ENCODE data around the gene PRKCA. TPM values are rescaled to one million over a fixed set of nuclear protein-coding genes. Genes with fewer than 3 reads are reported as not detected.

PRKCA gene
- total RNA-seq, 1 experiment from 2014 or later: 22.6 TPM

DNA sequence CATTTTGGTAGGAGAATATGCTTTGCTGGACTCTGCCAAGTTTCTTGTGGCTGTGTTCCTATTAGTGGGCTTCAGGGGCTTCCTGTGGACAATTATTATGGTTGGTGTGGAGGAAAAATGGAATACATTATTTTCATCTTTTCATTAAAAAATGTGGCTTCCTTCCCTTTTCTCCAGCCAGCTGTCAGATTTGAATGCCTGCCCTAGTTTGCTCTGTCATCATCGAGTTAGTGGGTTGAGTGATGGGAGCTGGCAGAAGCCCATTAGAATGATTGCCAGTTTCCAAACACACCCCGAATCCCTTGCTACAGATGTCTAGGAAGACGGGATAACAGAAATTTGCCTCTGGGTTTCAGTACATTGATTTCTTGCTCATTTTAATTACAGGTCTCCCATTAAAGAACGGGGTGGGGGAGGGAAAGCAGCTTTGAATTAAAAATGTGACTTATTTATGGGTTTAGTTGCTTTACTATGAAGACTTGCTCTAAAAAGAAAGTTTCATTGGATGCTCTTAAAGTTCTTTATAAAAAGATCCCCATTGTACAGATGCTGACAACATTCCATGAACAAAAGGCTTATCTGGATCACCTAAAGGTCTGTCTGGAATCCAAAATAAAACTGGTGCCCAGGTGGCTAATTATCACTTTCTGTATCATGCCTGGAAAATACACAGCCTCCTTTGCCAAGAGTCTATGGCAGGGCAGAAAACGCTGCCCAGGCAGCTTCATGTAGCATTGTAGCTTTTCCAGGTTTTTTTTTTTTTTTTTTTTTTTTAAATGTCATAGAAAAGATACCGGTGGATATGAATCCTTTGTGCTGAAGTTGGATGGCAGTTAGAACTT, 103.6 kb downstream of the PRKCA start:
- DNase-seq: no peak
- CTCF ChIA-PET: no interaction called here
- intact Hi-C loops (cut with micrococcal nuclease): no loop called here
- Histone ChIP-seq H3K36me3 (ENCODE audit: low read depth, low read length) (no peaks in the 10 kb centered on the region), H3K9ac (ENCODE audit: low read length) (no peak overlapping the region), H3K9me3 (ENCODE audit: low read length) (no peaks in the 10 kb centered on the region), H3K27me3 (ENCODE audit: low read length) (no peaks in the 10 kb centered on the region), H3F3A (ENCODE audit: low read length, unreplicated experiment) (no peaks in the 10 kb centered on the region), H2AFZ (ENCODE audit: low read length) (no peak overlapping the region), H3K9me2 (replicated peaks; ENCODE audit: low read length) (no peaks in the 10 kb centered on the region), H3K79me2 (ENCODE audit: low read length) (peaks cover 28% of the 10 kb centered on the region), H3K4me3 (ENCODE audit: low read length) (no peak overlapping the region), H3K4me1 (ENCODE audit: insufficient read depth, low read length) (no peaks in the 10 kb centered on the region), H3K27ac (ENCODE audit: low read length) (no peak overlapping the region), H4K20me1 (ENCODE audit: low read length) (no peaks in the 10 kb centered on the region), H3K4me2 (ENCODE audit: low read length) (no peak overlapping the region)
- no peak for ATAC-seq
- POLR2A ChIA-PET (ENCODE audit: unreplicated experiment): no interaction called here
- no peak for TF ChIP-seq EZH2phosphoT487 (IDR thresholded peaks at IDR 0.05; ENCODE audit: borderline replicate concordance, low read length)
- TF ChIP-seq EZH2 (IDR thresholded peaks at IDR 0.05; ENCODE audit: low read length, unreplicated experiment): no peak
- TF ChIP-seq, protein P1, sequence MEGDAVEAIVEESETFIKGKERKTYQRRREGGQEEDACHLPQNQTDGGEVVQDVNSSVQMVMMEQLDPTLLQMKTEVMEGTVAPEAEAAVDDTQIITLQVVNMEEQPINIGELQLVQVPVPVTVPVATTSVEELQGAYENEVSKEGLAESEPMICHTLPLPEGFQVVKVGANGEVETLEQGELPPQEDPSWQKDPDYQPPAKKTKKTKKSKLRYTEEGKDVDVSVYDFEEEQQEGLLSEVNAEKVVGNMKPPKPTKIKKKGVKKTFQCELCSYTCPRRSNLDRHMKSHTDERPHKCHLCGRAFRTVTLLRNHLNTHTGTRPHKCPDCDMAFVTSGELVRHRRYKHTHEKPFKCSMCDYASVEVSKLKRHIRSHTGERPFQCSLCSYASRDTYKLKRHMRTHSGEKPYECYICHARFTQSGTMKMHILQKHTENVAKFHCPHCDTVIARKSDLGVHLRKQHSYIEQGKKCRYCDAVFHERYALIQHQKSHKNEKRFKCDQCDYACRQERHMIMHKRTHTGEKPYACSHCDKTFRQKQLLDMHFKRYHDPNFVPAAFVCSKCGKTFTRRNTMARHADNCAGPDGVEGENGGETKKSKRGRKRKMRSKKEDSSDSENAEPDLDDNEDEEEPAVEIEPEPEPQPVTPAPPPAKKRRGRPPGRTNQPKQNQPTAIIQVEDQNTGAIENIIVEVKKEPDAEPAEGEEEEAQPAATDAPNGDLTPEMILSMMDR (conservative IDR thresholded peaks at IDR 0.05; ENCODE audit: low read depth, low read length): no peak
- no TSS peak for BruUV-seq (replicated peaks)

DNA sequence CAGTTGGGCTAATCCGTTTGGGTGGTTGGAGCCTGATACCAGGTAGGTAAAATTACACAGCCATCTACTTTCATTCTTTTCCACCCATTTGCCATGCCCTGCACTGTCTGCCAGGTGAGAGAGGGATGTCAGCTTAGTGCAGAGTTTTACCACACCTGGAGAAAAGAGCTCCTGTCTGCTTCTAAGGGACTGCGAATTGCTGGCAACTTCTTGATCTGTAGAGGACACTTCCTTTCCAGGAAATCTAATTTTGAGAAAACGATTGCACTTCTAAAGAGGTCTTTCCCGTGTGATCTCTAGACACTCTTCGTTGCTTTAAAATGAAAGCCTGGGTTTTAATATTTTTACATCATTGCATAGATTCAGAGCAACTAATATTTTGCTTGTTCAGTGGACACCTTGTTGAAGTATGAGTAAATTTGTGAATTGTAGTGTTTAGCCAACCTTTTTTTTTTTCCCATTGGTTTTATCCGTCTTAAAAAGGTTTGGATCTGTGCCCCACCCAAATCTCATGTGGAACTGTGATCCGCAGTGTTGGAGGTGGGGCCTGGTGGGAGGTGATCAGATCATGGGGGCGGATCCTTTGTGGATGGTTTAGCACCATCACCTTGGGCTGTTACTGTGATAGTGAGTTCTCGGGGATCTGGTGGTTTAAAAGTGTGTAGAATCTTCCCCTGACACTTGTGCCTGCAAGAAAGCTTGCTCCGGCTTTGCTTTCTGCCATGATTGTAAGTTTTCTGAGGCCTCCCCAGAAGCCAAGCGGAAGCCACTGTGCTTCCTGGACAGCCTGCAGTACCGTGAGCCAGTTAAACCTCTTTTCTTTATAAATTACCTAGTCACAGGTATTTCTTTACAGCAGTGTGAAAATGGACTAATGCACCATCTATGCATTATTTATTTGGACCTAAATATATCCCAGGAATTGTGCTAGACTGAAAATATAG, 104.6 kb downstream of the PRKCA start:
- ATAC-seq: no peak

More for the DNA sequence above, 104.6 kb downstream of the PRKCA start:
- Histone ChIP-seq H4K20me1 (ENCODE audit: low read length) (no peaks in the 10 kb centered on the region), H3K9me2 (replicated peaks; ENCODE audit: low read length) (no peaks in the 10 kb centered on the region), H3K79me2 (ENCODE audit: low read length) (peaks cover 25% of the 10 kb centered on the region), H3F3A (ENCODE audit: low read length, unreplicated experiment) (no peaks in the 10 kb centered on the region), H3K9me3 (ENCODE audit: low read length) (no peaks in the 10 kb centered on the region), H3K27me3 (ENCODE audit: low read length) (no peaks in the 10 kb centered on the region), H3K4me2 (ENCODE audit: low read length) (no peak overlapping the region), H3K36me3 (ENCODE audit: low read depth, low read length) (no peaks in the 10 kb centered on the region), H3K4me3 (ENCODE audit: low read length) (no peak overlapping the region), H3K27ac (ENCODE audit: low read length) (no peak overlapping the region), H2AFZ (ENCODE audit: low read length) (no peak overlapping the region), H3K4me1 (ENCODE audit: insufficient read depth, low read length) (no peaks in the 10 kb centered on the region), H3K9ac (ENCODE audit: low read length) (no peak overlapping the region)
- CTCF ChIA-PET: no interaction called here
- BruUV-seq (replicated peaks): no TSS peak
- intact Hi-C loops (cut with micrococcal nuclease): no loop called here
- TF ChIP-seq EZH2phosphoT487 (IDR thresholded peaks at IDR 0.05; ENCODE audit: borderline replicate concordance, low read length): no peak
- TF ChIP-seq, protein P1 (conservative IDR thresholded peaks at IDR 0.05; ENCODE audit: low read depth, low read length): no peak
- no peak for TF ChIP-seq EZH2 (IDR thresholded peaks at IDR 0.05; ENCODE audit: low read length, unreplicated experiment)
- POLR2A ChIA-PET (ENCODE audit: unreplicated experiment): no interaction called here
- no peak for DNase-seq
